Neural cell (in vitro differentiated cells): Measurements from ENCODE around the gene TMTC1.

Experiments
- CTCF ChIP-seq: fragments of 450-650 bp; IDR thresholded peaks from 2 replicates; pipeline ENCODE4 v1.5.1; 2014; ENCODE audit warnings: antibody characterized with exemption, mild to moderate bottlenecking, moderate library complexity; ENCODE audit not compliant: poor library complexity, severe bottlenecking
- EP300 ChIP-seq: fragments of 450-650 bp; conservative IDR thresholded peaks from 2 replicates; pipeline ENCODE4 v1.6.1; 2014; ENCODE audit warnings: antibody characterized with exemption, mild to moderate bottlenecking, moderate library complexity; ENCODE audit not compliant: poor library complexity, severe bottlenecking
- EZH2 ChIP-seq: fragments of 200-600, 300-800 bp; shearing (Covaris generic), sonication (generic); IDR thresholded peaks from 2 replicates; pipeline ENCODE4 v1.6.1; 2014; ENCODE audit warnings: antibody characterized with exemption, low read length, borderline replicate concordance, mild to moderate bottlenecking; ENCODE audit not compliant: insufficient read depth, poor library complexity, severe bottlenecking
- MXI1 ChIP-seq: fragments of 450-650 bp; conservative IDR thresholded peaks from 2 replicates; pipeline ENCODE4 v1.6.1; 2014; ENCODE audit warnings: antibody characterized with exemption, mild to moderate bottlenecking; ENCODE audit not compliant: poor library complexity, severe bottlenecking
- POLR2AphosphoS5 ChIP-seq: IDR thresholded peaks from 2 replicates; pipeline ENCODE4 v1.6.1; 2012
- RAD21 ChIP-seq: fragments of 450-650 bp; conservative IDR thresholded peaks from 2 replicates; pipeline ENCODE4 v1.6.1; 2014; ENCODE audit warnings: antibody characterized with exemption, mild to moderate bottlenecking, moderate library complexity
- REST ChIP-seq: IDR thresholded peaks from 2 replicates; pipeline ENCODE4 v1.6.1; 2012; ENCODE audit warnings: borderline replicate concordance
- SMC3 ChIP-seq: fragments of 450-650 bp; conservative IDR thresholded peaks from 2 replicates; pipeline ENCODE4 v1.6.1; 2014; ENCODE audit warnings: antibody characterized with exemption, mild to moderate bottlenecking, moderate library complexity; ENCODE audit not compliant: poor library complexity
- TAF1 ChIP-seq: IDR thresholded peaks from 2 replicates; pipeline ENCODE4 v1.6.1; 2012; ENCODE audit warnings: low read depth

GRCh38 chr12:29640589-29641345 lies 143.0 kb downstream of the TMTC1 start:
- TF ChIP-seq EZH2 = no peak
- no peak for TF ChIP-seq CTCF
- TF ChIP-seq TAF1 = no peak
- TF ChIP-seq EP300 = no peak
- TF ChIP-seq POLR2AphosphoS5 = no peak
- no peak for TF ChIP-seq REST
- no peak for TF ChIP-seq SMC3
- no peak for TF ChIP-seq RAD21
- no peak for TF ChIP-seq MXI1
